Endodermal cell (in vitro differentiated cells): ENCODE data around the gene FN3K. TPM values are rescaled to one million over a fixed set of nuclear protein-coding genes. Genes with fewer than 3 reads are reported as not detected.

Source experiments
- DNase-seq: peaks from one replicate; pipeline ENCODE4 v3.0.0-alpha.2; 2017
- H3K27ac ChIP-seq: 2 replicates; pipeline ENCODE4 v1.5.1; 2013; ENCODE audit warnings: mild to moderate bottlenecking, low read depth, low read length, moderate library complexity
- H3K27me3 ChIP-seq: 2 replicates; pipeline ENCODE4 v1.6.1; 2013; ENCODE audit warnings: mild to moderate bottlenecking, low read length, moderate library complexity; ENCODE audit not compliant: insufficient read depth, control insufficient read depth, poor library complexity, severe bottlenecking
- H3K36me3 ChIP-seq: 2 replicates; pipeline ENCODE4 v1.7.0; 2013; ENCODE audit warnings: mild to moderate bottlenecking, low read length, moderate library complexity; ENCODE audit not compliant: control insufficient read depth, insufficient read depth
- H3K4me1 ChIP-seq: one replicate; pipeline ENCODE4 v1.7.0; 2013; ENCODE audit warnings: low read length; ENCODE audit not compliant: control insufficient read depth, insufficient read depth
- H3K4me3 ChIP-seq: 2 replicates; pipeline ENCODE4 v1.5.1; 2013; ENCODE audit warnings: mild to moderate bottlenecking, low read length, moderate library complexity
- H3K9ac ChIP-seq: 2 replicates; pipeline ENCODE4 v1.6.1; 2013; ENCODE audit warnings: mild to moderate bottlenecking, low read length, moderate library complexity; ENCODE audit not compliant: poor library complexity, severe bottlenecking; ENCODE audit errors: extremely low read depth
- H3K9me3 ChIP-seq: 2 replicates; pipeline ENCODE4 v1.6.1; 2013; ENCODE audit warnings: mild to moderate bottlenecking, low read length, moderate library complexity; ENCODE audit not compliant: control insufficient read depth
- H3K27ac Mint-ChIP-seq: 2 replicates; pipeline ENCODE4 v1.8.0; 2020; ENCODE audit warnings: mixed read lengths
- H3K27me3 Mint-ChIP-seq: 2 replicates; pipeline ENCODE4 v1.8.0; 2021; ENCODE audit warnings: mild to moderate bottlenecking, mixed read lengths; ENCODE audit not compliant: insufficient read depth
- H3K36me3 Mint-ChIP-seq: 2 replicates; pipeline ENCODE4 v1.8.0; 2020; ENCODE audit warnings: low read depth, mixed read lengths
- H3K4me1 Mint-ChIP-seq: 2 replicates; pipeline ENCODE4 v1.8.0; 2020; ENCODE audit warnings: mixed read lengths
- H3K4me3 Mint-ChIP-seq: 2 replicates; pipeline ENCODE4 v1.8.0; 2020; ENCODE audit warnings: mild to moderate bottlenecking, moderate library complexity, mixed read lengths
- H3K9me3 Mint-ChIP-seq: 2 replicates; pipeline ENCODE4 v1.8.0; 2020; ENCODE audit warnings: mild to moderate bottlenecking, mixed read lengths
- WGBS, 2 experiments: methylation state at CpG; one replicate each; pipeline versions ENCODE4 v1.1.5 to v1.1.7; 2013; ENCODE audit warnings: missing lambda C conversion rate in 2 of 2, mixed read lengths in 1 of 2; ENCODE audit not compliant: insufficient coverage in 1 of 2, insufficient read length in 1 of 2; 5-methylcytosine and 5-hydroxymethylcytosine counted together
- total RNA-seq, 2 donors: library from RNA; stranded (reverse); fragmentation: NEBNext Ultra II Directional in 1 of 2; extraction: Animal tissue kit (Norgen Biotek cat#: 25700) in 1 of 2; gene quantifications; 2 replicates in 1 of 2; 3 replicates in 1 of 2; pipeline ENCODE4 v1.2.1, GENCODE V29; 2021
- TF ChIP-seq, protein P1 (sequence below): fragments of 200-600 bp; sonication (generic); conservative IDR thresholded peaks from 2 replicates; pipeline ENCODE4 v1.5.0; 2021; ENCODE audit warnings: antibody characterized with exemption, mild to moderate bottlenecking

Gene FN3K
- total RNA-seq, 2 donors from 2014 or later, result 24.7 to 35.6 TPM

- Histone ChIP-seq H3K4me1 (no peaks in the 10 kb centered on the region), H3K27ac (no peak overlapping the region), H3K9ac (no peak overlapping the region), H3K27me3 (no peaks in the 10 kb centered on the region), H3K36me3 (no peaks in the 10 kb centered on the region), H3K4me3 (no peak overlapping the region), H3K9me3 (no peaks in the 10 kb centered on the region)
- H3K4me3 Mint-ChIP-seq, result no peak overlapping the region
- DNase-seq, result no peak
- no peak overlapping the region for H3K27ac Mint-ChIP-seq
- H3K4me1 Mint-ChIP-seq, result no peaks in the 10 kb centered on the region
- no peaks in the 10 kb centered on the region for H3K27me3 Mint-ChIP-seq
- H3K36me3 Mint-ChIP-seq, result no peaks in the 10 kb centered on the region
- 87 to 93% methylated on average over 9 to 10 of the region's 10 CpGs for WGBS, 2 experiments
- H3K9me3 Mint-ChIP-seq, result peaks cover 2% of the 10 kb centered on the region
- TF ChIP-seq, protein P1, sequence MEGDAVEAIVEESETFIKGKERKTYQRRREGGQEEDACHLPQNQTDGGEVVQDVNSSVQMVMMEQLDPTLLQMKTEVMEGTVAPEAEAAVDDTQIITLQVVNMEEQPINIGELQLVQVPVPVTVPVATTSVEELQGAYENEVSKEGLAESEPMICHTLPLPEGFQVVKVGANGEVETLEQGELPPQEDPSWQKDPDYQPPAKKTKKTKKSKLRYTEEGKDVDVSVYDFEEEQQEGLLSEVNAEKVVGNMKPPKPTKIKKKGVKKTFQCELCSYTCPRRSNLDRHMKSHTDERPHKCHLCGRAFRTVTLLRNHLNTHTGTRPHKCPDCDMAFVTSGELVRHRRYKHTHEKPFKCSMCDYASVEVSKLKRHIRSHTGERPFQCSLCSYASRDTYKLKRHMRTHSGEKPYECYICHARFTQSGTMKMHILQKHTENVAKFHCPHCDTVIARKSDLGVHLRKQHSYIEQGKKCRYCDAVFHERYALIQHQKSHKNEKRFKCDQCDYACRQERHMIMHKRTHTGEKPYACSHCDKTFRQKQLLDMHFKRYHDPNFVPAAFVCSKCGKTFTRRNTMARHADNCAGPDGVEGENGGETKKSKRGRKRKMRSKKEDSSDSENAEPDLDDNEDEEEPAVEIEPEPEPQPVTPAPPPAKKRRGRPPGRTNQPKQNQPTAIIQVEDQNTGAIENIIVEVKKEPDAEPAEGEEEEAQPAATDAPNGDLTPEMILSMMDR, result no peak
These were observed 48.0 kb upstream of the FN3K start for GRCh38 chr17:82687375-82687861.

DNA sequence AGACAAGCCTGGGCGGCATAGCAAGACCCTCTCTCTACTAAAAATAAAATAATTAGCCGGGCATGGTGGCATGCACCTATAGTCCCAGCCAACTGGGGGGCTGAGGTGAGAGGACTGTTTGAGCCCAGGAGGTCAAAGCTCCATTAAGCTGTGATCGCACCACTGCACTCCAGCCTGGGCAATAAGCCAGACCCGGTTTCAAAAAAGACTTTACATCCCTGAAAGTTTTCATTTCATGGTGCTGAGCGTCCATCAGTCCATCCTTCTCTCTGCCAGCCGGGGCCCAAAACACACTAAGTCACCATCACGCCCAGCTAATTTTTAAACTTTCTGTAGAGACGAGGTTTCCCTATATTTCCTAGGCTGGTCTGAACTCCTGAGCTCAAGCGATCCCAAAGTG, 47.5 kb upstream of the FN3K start:
- Histone ChIP-seq H3K27me3 (no peaks in the 10 kb centered on the region), H3K36me3 (no peaks in the 10 kb centered on the region), H3K4me3 (no peak overlapping the region), H3K4me1 (no peaks in the 10 kb centered on the region), H3K9me3 (no peaks in the 10 kb centered on the region), H3K9ac (no peak overlapping the region), H3K27ac (no peak overlapping the region)
- TF ChIP-seq, protein P1, result no peak
- WGBS, 2 experiments, result 90 to 96% methylated on average over 9 of the region's 9 CpGs
- Mint-ChIP-seq H3K27ac (no peak overlapping the region), H3K27me3 (no peaks in the 10 kb centered on the region), H3K4me3 (no peak overlapping the region), H3K4me1 (no peaks in the 10 kb centered on the region), H3K36me3 (no peaks in the 10 kb centered on the region), H3K9me3 (peaks cover 1% of the 10 kb centered on the region)
- no peak for DNase-seq

- Histone ChIP-seq H3K4me3 (no peak overlapping the region), H3K9ac (no peak overlapping the region), H3K27ac (no peak overlapping the region), H3K36me3 (no peaks in the 10 kb centered on the region), H3K27me3 (no peaks in the 10 kb centered on the region), H3K9me3 (no peaks in the 10 kb centered on the region), H3K4me1 (no peaks in the 10 kb centered on the region)
- no peak overlapping the region for H3K27ac Mint-ChIP-seq
- H3K4me1 Mint-ChIP-seq, result no peaks in the 10 kb centered on the region
- H3K27me3 Mint-ChIP-seq, result peaks cover 1% of the 10 kb centered on the region
- peaks cover 2% of the 10 kb centered on the region for H3K36me3 Mint-ChIP-seq
- TF ChIP-seq, protein P1, result no peak
- no peak for DNase-seq
- no peak overlapping the region for H3K4me3 Mint-ChIP-seq
- 84 to 85% methylated on average over 4 to 8 of the region's 8 CpGs for WGBS, 2 experiments
- H3K9me3 Mint-ChIP-seq, result peaks cover 4% of the 10 kb centered on the region
These were observed 46.3 kb upstream of the FN3K start for GRCh38 chr17:82689077-82689476.
